ENCODE data around the gene HMX2. TPM values are rescaled to one million over a fixed set of nuclear protein-coding genes. Genes with fewer than 3 reads are reported as not detected.

The HMX2 gene
- total RNA-seq, 1 experiment from 2014 or later, result not detected

- Mint-ChIP-seq H3K36me3 (ENCODE audit: insufficient read depth, unreplicated experiment) (no peaks in the 10 kb centered on the region), H3K9me3 (ENCODE audit: unreplicated experiment) (no peaks in the 10 kb centered on the region), H3K27ac (ENCODE audit: low read depth, unreplicated experiment) (no peak overlapping the region), H3K4me1 (ENCODE audit: insufficient read depth, unreplicated experiment) (no peaks in the 10 kb centered on the region), H3K27me3 (ENCODE audit: insufficient read depth, unreplicated experiment) (peaks cover 11% of the 10 kb centered on the region), H3K4me3 (ENCODE audit: unreplicated experiment) (no peak overlapping the region)
- intact Hi-C loops (cut with micrococcal nuclease), result no loop called here
- BruUV-seq (replicated peaks), result no TSS peak
- ChIA-PET CTCF (interaction anchor here (0.7 kb wide), 1 partner anchor 261 kb away, joined by 3 read pairs; no protein-coding TSS in a partner anchor), POLR2A (no interaction called here)
- TF ChIP-seq CTCF (IDR thresholded peaks at IDR 0.05; ENCODE audit: unreplicated experiment), result no peak
- DNase-seq (ENCODE audit: unreplicated experiment), result no peak
These were observed 28.9 kb upstream of the HMX2 start for GRCh38 chr10:123119081-123119480.

GRCh38 chr10:123126246-123126645 is 21.7 kb upstream of the HMX2 start:
- BruUV-seq (replicated peaks), result no TSS peak
- no peak for TF ChIP-seq CTCF (IDR thresholded peaks at IDR 0.05; ENCODE audit: unreplicated experiment)
- intact Hi-C loops (cut with micrococcal nuclease), result no loop called here
- ChIA-PET CTCF (interaction anchor here (0.6 kb wide), 1 partner anchor 418 kb away, joined by 3 read pairs; no protein-coding TSS in a partner anchor), POLR2A (no interaction called here)
- no peak overlapping the region for H3K4me3 Mint-ChIP-seq (ENCODE audit: unreplicated experiment)
- H3K27ac Mint-ChIP-seq (ENCODE audit: low read depth, unreplicated experiment), result no peak overlapping the region
- H3K9me3 Mint-ChIP-seq (ENCODE audit: unreplicated experiment), result no peaks in the 10 kb centered on the region
- peaks cover 8% of the 10 kb centered on the region for H3K4me1 Mint-ChIP-seq (ENCODE audit: insufficient read depth, unreplicated experiment)
- no peak for DNase-seq (ENCODE audit: unreplicated experiment)
- no peaks in the 10 kb centered on the region for H3K36me3 Mint-ChIP-seq (ENCODE audit: insufficient read depth, unreplicated experiment)
- H3K27me3 Mint-ChIP-seq (ENCODE audit: insufficient read depth, unreplicated experiment), result peaks cover 12% of the 10 kb centered on the region

GRCh38 chr10:123129618-123130271 is 18.2 kb upstream of the HMX2 start:
- intact Hi-C loops (cut with micrococcal nuclease), result no loop called here
- CTCF ChIA-PET, result interaction anchor here (0.7 to 1.4 kb wide), 5 partner anchors 9 to 428 kb away, joined by 3 to 6 read pairs (median 4); no protein-coding TSS in a partner anchor
- Mint-ChIP-seq H3K27ac (ENCODE audit: low read depth, unreplicated experiment) (no peak overlapping the region), H3K27me3 (ENCODE audit: insufficient read depth, unreplicated experiment) (peaks cover 16% of the 10 kb centered on the region), H3K36me3 (ENCODE audit: insufficient read depth, unreplicated experiment) (no peaks in the 10 kb centered on the region), H3K9me3 (ENCODE audit: unreplicated experiment) (no peaks in the 10 kb centered on the region), H3K4me1 (ENCODE audit: insufficient read depth, unreplicated experiment) (peaks cover 8% of the 10 kb centered on the region), H3K4me3 (ENCODE audit: unreplicated experiment) (no peak overlapping the region)
- no TSS peak for BruUV-seq (replicated peaks)
- POLR2A ChIA-PET, result interaction anchor here (0.6 to 1.4 kb wide), 6 partner anchors 19 to 251 kb away, joined by 3 to 4 read pairs (median 3); partner anchors contain the start of gene BUB3
- peak; percentile 63 for DNase-seq (ENCODE audit: unreplicated experiment)
- TF ChIP-seq CTCF (IDR thresholded peaks at IDR 0.05; ENCODE audit: unreplicated experiment), result no peak

- CTCF ChIA-PET, result interaction anchor here (0.5 to 4.7 kb wide), 31 partner anchors 9 to 582 kb away, joined by 3 to 50 read pairs (median 4); partner anchors contain the start of gene BUB3
- TF ChIP-seq CTCF (IDR thresholded peaks at IDR 0.05; ENCODE audit: unreplicated experiment), result peak; percentile 87
- no peaks in the 10 kb centered on the region for H3K36me3 Mint-ChIP-seq (ENCODE audit: insufficient read depth, unreplicated experiment)
- DNase-seq (ENCODE audit: unreplicated experiment), result peak; percentile 84
- POLR2A ChIA-PET, result interaction anchor here (0.5 to 1.5 kb wide), 5 partner anchors 22 to 296 kb away, joined by 3 to 4 read pairs (median 4); partner anchors contain the start of gene IKZF5
- H3K4me1 Mint-ChIP-seq (ENCODE audit: insufficient read depth, unreplicated experiment), result peaks cover 8% of the 10 kb centered on the region
- no peaks in the 10 kb centered on the region for H3K9me3 Mint-ChIP-seq (ENCODE audit: unreplicated experiment)
- intact Hi-C loops (cut with micrococcal nuclease), result loop anchor here (1.0 kb wide), 3 partner anchors 90 to 426 kb away; no protein-coding TSS in a partner anchor
- no TSS peak for BruUV-seq (replicated peaks)
- H3K4me3 Mint-ChIP-seq (ENCODE audit: unreplicated experiment), result peak overlapping the region; percentile 51
- no peak overlapping the region for H3K27ac Mint-ChIP-seq (ENCODE audit: low read depth, unreplicated experiment)
- peaks cover 24% of the 10 kb centered on the region for H3K27me3 Mint-ChIP-seq (ENCODE audit: insufficient read depth, unreplicated experiment)
These were observed 15.1 kb upstream of the HMX2 start for GRCh38 chr10:123132576-123133477.
